ENCODE data around the gene CAVIN1. TPM values are rescaled to one million over a fixed set of nuclear protein-coding genes. Genes with fewer than 3 reads are reported as not detected.
"Not testable (repeated sequence)": the region's sequence is repeated elsewhere in the genome, so short reads cannot be mapped to it uniquely, and the experiment has no call there.

The CAVIN1 gene
- total RNA-seq, 2 experiments from 2014 or later, result 0.64 to 0.67 TPM

- no peak overlapping the region for H3K27ac Mint-ChIP-seq
- H3K27me3 Mint-ChIP-seq (ENCODE audit: low read depth), result no peaks in the 10 kb centered on the region
- peaks cover 18% of the 10 kb centered on the region for H3K4me1 Mint-ChIP-seq (ENCODE audit: low read depth)
- CTCF ChIA-PET, result interaction anchor here (0.6 to 2.0 kb wide), 4 partner anchors 7 to 203 kb away, joined by 3 to 5 read pairs (median 4); no protein-coding TSS in a partner anchor
- intact Hi-C loops (cut with micrococcal nuclease), result no loop called here
- no peaks in the 10 kb centered on the region for H3K36me3 Mint-ChIP-seq (ENCODE audit: low read depth)
- H3K9me3 Mint-ChIP-seq, result no peaks in the 10 kb centered on the region
- H3K4me3 Mint-ChIP-seq, result no peak overlapping the region
- DNase-seq, result no peak
Measured at GRCh38 chr17:42410319-42410685, 12.8 kb downstream of the CAVIN1 start.

GRCh38 chr17:42409523-42410318 is 13.3 kb downstream of the CAVIN1 start:
- no peak for DNase-seq
- Mint-ChIP-seq H3K9me3 (no peaks in the 10 kb centered on the region), H3K4me1 (ENCODE audit: low read depth) (peaks cover 12% of the 10 kb centered on the region), H3K27ac (no peak overlapping the region), H3K36me3 (ENCODE audit: low read depth) (no peaks in the 10 kb centered on the region), H3K27me3 (ENCODE audit: low read depth) (no peaks in the 10 kb centered on the region), H3K4me3 (no peak overlapping the region)
- intact Hi-C loops (cut with micrococcal nuclease), result no loop called here
- CTCF ChIA-PET, result interaction anchor here (0.6 to 1.4 kb wide), 4 partner anchors 97 to 189 kb away, joined by 3 to 5 read pairs (median 4); no protein-coding TSS in a partner anchor

GRCh38 chr17:42408061-42408460 is 15.0 kb downstream of the CAVIN1 start:
- Mint-ChIP-seq H3K4me1 (ENCODE audit: low read depth) (peaks cover 13% of the 10 kb centered on the region), H3K36me3 (ENCODE audit: low read depth) (no peaks in the 10 kb centered on the region), H3K9me3 (no peaks in the 10 kb centered on the region), H3K4me3 (no peak overlapping the region), H3K27ac (no peak overlapping the region), H3K27me3 (ENCODE audit: low read depth) (no peaks in the 10 kb centered on the region)
- intact Hi-C loops (cut with micrococcal nuclease), result no loop called here
- CTCF ChIA-PET, result interaction anchor here (1.6 to 10.4 kb wide), 3 partner anchors 15 to 119 kb away, joined by 3 to 442 read pairs (median 5); partner anchors contain the start of gene CAVIN1
- no peak for DNase-seq

- H3K9me3 Mint-ChIP-seq, result no peaks in the 10 kb centered on the region
- no peak overlapping the region for H3K4me3 Mint-ChIP-seq
- CTCF ChIA-PET, result interaction anchor here (0.9 to 10.4 kb wide), 13 partner anchors 8 to 294 kb away, joined by 3 to 442 read pairs (median 6); partner anchors contain the start of genes CAVIN1 and STAT3
- intact Hi-C loops (cut with micrococcal nuclease), result loop anchor here (2.0 kb wide), 1 partner anchor 341 kb away; no protein-coding TSS in a partner anchor
- DNase-seq, result peak; percentile 75
- H3K27me3 Mint-ChIP-seq (ENCODE audit: low read depth), result no peaks in the 10 kb centered on the region
- H3K36me3 Mint-ChIP-seq (ENCODE audit: low read depth), result no peaks in the 10 kb centered on the region
- peaks cover 16% of the 10 kb centered on the region for H3K4me1 Mint-ChIP-seq (ENCODE audit: low read depth)
- no peak overlapping the region for H3K27ac Mint-ChIP-seq
Measured at GRCh38 chr17:42407289-42407836, 15.7 kb downstream of the CAVIN1 start.

- H3K27me3 Mint-ChIP-seq (ENCODE audit: low read depth), result no peaks in the 10 kb centered on the region
- no peaks in the 10 kb centered on the region for H3K9me3 Mint-ChIP-seq
- no peak overlapping the region for H3K4me3 Mint-ChIP-seq
- DNase-seq, result no peak
- no peaks in the 10 kb centered on the region for H3K36me3 Mint-ChIP-seq (ENCODE audit: low read depth)
- no peak overlapping the region for H3K27ac Mint-ChIP-seq
- peaks cover 19% of the 10 kb centered on the region for H3K4me1 Mint-ChIP-seq (ENCODE audit: low read depth)
- intact Hi-C loops (cut with micrococcal nuclease), result loop anchor here (1.0 to 2.0 kb wide), 3 partner anchors 223 to 382 kb away; no protein-coding TSS in a partner anchor
- CTCF ChIA-PET, result interaction anchor here (0.5 to 10.4 kb wide), 24 partner anchors 8 to 439 kb away, joined by 3 to 442 read pairs (median 4); partner anchors contain the start of genes CAVIN1 and STAT3
Measured at GRCh38 chr17:42406615-42407288, 16.3 kb downstream of the CAVIN1 start.

- Mint-ChIP-seq H3K27me3 (ENCODE audit: low read depth) (no peaks in the 10 kb centered on the region), H3K4me1 (ENCODE audit: low read depth) (peaks cover 22% of the 10 kb centered on the region), H3K9me3 (no peaks in the 10 kb centered on the region), H3K36me3 (ENCODE audit: low read depth) (no peaks in the 10 kb centered on the region), H3K4me3 (no peak overlapping the region), H3K27ac (no peak overlapping the region)
- DNase-seq, result peak; percentile 90
- intact Hi-C loops (cut with micrococcal nuclease), result loop anchor here (1.0 to 2.0 kb wide), 3 partner anchors 223 to 382 kb away; no protein-coding TSS in a partner anchor
- CTCF ChIA-PET, result interaction anchor here (0.5 to 10.4 kb wide), 26 partner anchors 9 to 438 kb away, joined by 3 to 442 read pairs (median 4); partner anchors contain the start of genes CAVIN1 and STAT3
Measured at GRCh38 chr17:42405963-42406495, 17.0 kb downstream of the CAVIN1 start.

- CTCF ChIA-PET, result interaction anchor here (0.6 to 10.4 kb wide), 11 partner anchors 10 to 255 kb away, joined by 3 to 442 read pairs (median 6); partner anchors contain the start of gene STAT3
- H3K27ac Mint-ChIP-seq, result no peak overlapping the region
- H3K27me3 Mint-ChIP-seq (ENCODE audit: low read depth), result no peaks in the 10 kb centered on the region
- H3K9me3 Mint-ChIP-seq, result no peaks in the 10 kb centered on the region
- DNase-seq, result no peak
- H3K4me3 Mint-ChIP-seq, result no peak overlapping the region
- intact Hi-C loops (cut with micrococcal nuclease), result no loop called here
- H3K4me1 Mint-ChIP-seq (ENCODE audit: low read depth), result peaks cover 32% of the 10 kb centered on the region
- no peaks in the 10 kb centered on the region for H3K36me3 Mint-ChIP-seq (ENCODE audit: low read depth)
Measured at GRCh38 chr17:42405076-42405475, 18.0 kb downstream of the CAVIN1 start.

GRCh38 chr17:42404326-42405055 is 18.6 kb downstream of the CAVIN1 start:
- Mint-ChIP-seq H3K9me3 (no peaks in the 10 kb centered on the region), H3K27ac (no peak overlapping the region), H3K4me1 (ENCODE audit: low read depth) (peaks cover 35% of the 10 kb centered on the region), H3K36me3 (ENCODE audit: low read depth) (no peaks in the 10 kb centered on the region), H3K4me3 (no peak overlapping the region), H3K27me3 (ENCODE audit: low read depth) (no peaks in the 10 kb centered on the region)
- CTCF ChIA-PET, result interaction anchor here (0.6 to 10.4 kb wide), 8 partner anchors 10 to 284 kb away, joined by 3 to 442 read pairs (median 15); partner anchors contain the start of gene STAT3
- intact Hi-C loops (cut with micrococcal nuclease), result no loop called here
- DNase-seq, result no peak

GRCh38 chr17:42403150-42403549 is 19.9 kb downstream of the CAVIN1 start:
- no peak overlapping the region for H3K4me3 Mint-ChIP-seq
- H3K27ac Mint-ChIP-seq, result peak overlapping the region; percentile 53
- no peaks in the 10 kb centered on the region for H3K36me3 Mint-ChIP-seq (ENCODE audit: low read depth)
- no peaks in the 10 kb centered on the region for H3K27me3 Mint-ChIP-seq (ENCODE audit: low read depth)
- peaks cover 35% of the 10 kb centered on the region for H3K4me1 Mint-ChIP-seq (ENCODE audit: low read depth)
- peak; percentile 87 for DNase-seq
- intact Hi-C loops (cut with micrococcal nuclease), result loop anchor here (1.0 kb wide), 5 partner anchors 81 to 285 kb away; no protein-coding TSS in a partner anchor
- H3K9me3 Mint-ChIP-seq, result no peaks in the 10 kb centered on the region
- CTCF ChIA-PET, result interaction anchor here (0.7 to 10.4 kb wide), 34 partner anchors 8 to 286 kb away, joined by 3 to 442 read pairs (median 4); partner anchors contain the start of gene STAT3

- intact Hi-C loops (cut with micrococcal nuclease), result no loop called here
- no peaks in the 10 kb centered on the region for H3K27me3 Mint-ChIP-seq (ENCODE audit: low read depth)
- CTCF ChIA-PET, result interaction anchor here (0.6 to 10.4 kb wide), 13 partner anchors 8 to 271 kb away, joined by 3 to 442 read pairs (median 8); partner anchors contain the start of gene STAT3
- H3K4me1 Mint-ChIP-seq (ENCODE audit: low read depth), result peaks cover 31% of the 10 kb centered on the region
- no peaks in the 10 kb centered on the region for H3K36me3 Mint-ChIP-seq (ENCODE audit: low read depth)
- no peak for DNase-seq
- no peak overlapping the region for H3K27ac Mint-ChIP-seq
- no peaks in the 10 kb centered on the region for H3K9me3 Mint-ChIP-seq
- H3K4me3 Mint-ChIP-seq, result no peak overlapping the region
Measured at GRCh38 chr17:42402117-42402516, 20.9 kb downstream of the CAVIN1 start.

- H3K4me3 Mint-ChIP-seq; H3K27ac Mint-ChIP-seq; DNase-seq; intact Hi-C loops (cut with micrococcal nuclease); H3K27me3 Mint-ChIP-seq (ENCODE audit: low read depth); H3K9me3 Mint-ChIP-seq; H3K36me3 Mint-ChIP-seq (ENCODE audit: low read depth): not testable (repeated sequence)
- H3K4me1 Mint-ChIP-seq (ENCODE audit: low read depth), result peaks cover 30% of the 10 kb centered on the region
- CTCF ChIA-PET, result interaction anchor here (1.0 to 10.4 kb wide), 3 partner anchors 11 to 82 kb away, joined by 4 to 442 read pairs (median 59); partner anchors contain the start of gene STAT3
Measured at GRCh38 chr17:42400844-42401375, 22.1 kb downstream of the CAVIN1 start.
